ENCODE measurements around the gene TMOD3.

Gene TMOD3

GRCh38 chr15:51912528-51912927 lies 83.1 kb downstream of the TMOD3 start:
- no peak for DNase-seq

- DNase-seq, result no peak
Observed at GRCh38 chr15:51917493-51917892, 88.0 kb downstream of the TMOD3 start.

- peak; percentile 90 for DNase-seq
Observed at GRCh38 chr15:51924156-51925068, 95.0 kb downstream of the TMOD3 start.

GRCh38 chr15:51926809-51927208 lies 97.4 kb downstream of the TMOD3 start:
- DNase-seq, result no peak

- no peak for DNase-seq
Observed at GRCh38 chr15:51931016-51931415, 101.6 kb downstream of the TMOD3 start.

GRCh38 chr15:51931638-51932037 lies 102.2 kb downstream of the TMOD3 start:
- DNase-seq, result no peak

- DNase-seq, result no peak
Observed at GRCh38 chr15:51932161-51932560, 102.7 kb downstream of the TMOD3 start.

- no peak for DNase-seq
Observed at GRCh38 chr15:51935466-51936104, 106.1 kb downstream of the TMOD3 start.

GRCh38 chr15:51936105-51936478 lies 106.6 kb downstream of the TMOD3 start:
- DNase-seq, result no peak

GRCh38 chr15:51938286-51938685 lies 108.8 kb downstream of the TMOD3 start:
- no peak for DNase-seq

- DNase-seq, result no peak
Observed at GRCh38 chr15:51939216-51939615, 109.8 kb downstream of the TMOD3 start.

GRCh38 chr15:51947124-51947523 lies 117.7 kb downstream of the TMOD3 start:
- no peak for DNase-seq

GRCh38 chr15:51952805-51953204 lies 123.4 kb downstream of the TMOD3 start:
- no peak for DNase-seq

- DNase-seq, result peak; percentile 11
Observed at GRCh38 chr15:51955504-51955903, 126.1 kb downstream of the TMOD3 start.

All from eye (tissue), 1 donor.